NCI-H2081 treated with DMSO at 0.1 percent for 48 hours (cell line): Measurements from ENCODE around the gene JAKMIP2.
"Not testable (repeated sequence)": the region's sequence is repeated elsewhere in the genome, so short reads cannot be mapped to it uniquely, and the experiment has no call there.

ENCODE experiments used
- DNase-seq: peaks from one replicate; lab custom pipeline; 2025; lab: John Stamatoyannopoulos, UW

The JAKMIP2 gene

GRCh38 chr5:147610798-147611197 lies 171.7 kb downstream of the JAKMIP2 start:
- DNase-seq: no peak

GRCh38 chr5:147601652-147602051 lies 180.9 kb downstream of the JAKMIP2 start:
- DNase-seq: no peak

- no peak for DNase-seq
Measured at GRCh38 chr5:147591120-147591519, 191.4 kb downstream of the JAKMIP2 start.

- no peak for DNase-seq
Measured at GRCh38 chr5:147590096-147590495, 192.4 kb downstream of the JAKMIP2 start.

- no peak for DNase-seq
Measured at GRCh38 chr5:147586832-147587231, 195.7 kb downstream of the JAKMIP2 start.

GRCh38 chr5:147586221-147586620 lies 196.3 kb downstream of the JAKMIP2 start:
- DNase-seq: no peak

- DNase-seq: not testable (repeated sequence)
Measured at GRCh38 chr5:147582272-147582671, 200.3 kb downstream of the JAKMIP2 start.

GRCh38 chr5:147580418-147580817 lies 202.1 kb downstream of the JAKMIP2 start:
- not testable (repeated sequence) for DNase-seq

- no peak for DNase-seq
Measured at GRCh38 chr5:147578228-147579024, 204.1 kb downstream of the JAKMIP2 start.

- DNase-seq: no peak
Measured at GRCh38 chr5:147576646-147577535, 205.6 kb downstream of the JAKMIP2 start.

GRCh38 chr5:147575598-147575997 lies 206.9 kb downstream of the JAKMIP2 start:
- DNase-seq: no peak

- DNase-seq: no peak
Measured at GRCh38 chr5:147573211-147573610, 209.3 kb downstream of the JAKMIP2 start.

GRCh38 chr5:147568710-147569406 lies 213.7 kb downstream of the JAKMIP2 start:
- no peak for DNase-seq

- no peak for DNase-seq
Measured at GRCh38 chr5:147567917-147568598, 214.5 kb downstream of the JAKMIP2 start.

GRCh38 chr5:147565524-147565923 lies 217.0 kb downstream of the JAKMIP2 start:
- DNase-seq: no peak

GRCh38 chr5:147564124-147564486 lies 218.4 kb downstream of the JAKMIP2 start:
- DNase-seq: no peak

- no peak for DNase-seq
Measured at GRCh38 chr5:147563466-147564123, 218.9 kb downstream of the JAKMIP2 start.

GRCh38 chr5:147561435-147561834 lies 221.1 kb downstream of the JAKMIP2 start:
- DNase-seq: no peak

GRCh38 chr5:147560718-147561331 lies 221.7 kb downstream of the JAKMIP2 start:
- no peak for DNase-seq

- no peak for DNase-seq
Measured at GRCh38 chr5:147559749-147560148, 222.8 kb downstream of the JAKMIP2 start.

- DNase-seq: peak; percentile 16
Measured at GRCh38 chr5:147558826-147559225, 223.7 kb downstream of the JAKMIP2 start.
